ENCODE results near the gene IL18RAP.

- TF ChIP-seq CTCF (conservative IDR thresholded peaks at IDR 0.05; ENCODE audit: low read depth, low read length) (no peak), EZH2 (IDR thresholded peaks at IDR 0.05; ENCODE audit: borderline replicate concordance, low read depth, low read length, poor library complexity, severe bottlenecking) (no peak)
Measured at GRCh38 chr2:102383722-102384121, 39.2 kb upstream of the IL18RAP start.
